RWPE1 (cell line): ENCODE data around the gene BMI1.

Experiments used
- CTCF ChIA-PET: fragments of 350-600 bp; sonication (Branson Sonifier 250); formaldehyde crosslinking; extraction: SDS; loops from one replicate; lab custom pipeline; 2021; lab: Yijun Ruan, JAX
- POLR2A ChIA-PET: fragments of 400-600 bp; formaldehyde crosslinking; extraction: SDS; loops from one replicate; lab custom pipeline; 2020; ENCODE audit warnings: antibody characterized with exemption; ENCODE audit not compliant: low non-redundant PET; lab: Yijun Ruan, JAX
- DNase-seq: peaks from one replicate; pipeline ENCODE4 v3.0.0; 2012; ENCODE audit warnings: low spot score
- H3K27ac ChIP-seq: fragments of 450-650 bp; 2 replicates; pipeline ENCODE4 v1.5.1; 2017
- CTCF ChIP-seq: fragments of 450-650 bp; conservative IDR thresholded peaks from 2 replicates; pipeline ENCODE4 v1.5.1; 2017; ENCODE audit warnings: low read depth, mild to moderate bottlenecking

Gene BMI1

GRCh38 chr10:22374489-22375126 lies 53.7 kb downstream of the BMI1 start:
- ChIA-PET CTCF (no interaction called here), POLR2A (no interaction called here)
- no peak for TF ChIP-seq CTCF
- no peak for DNase-seq
- H3K27ac ChIP-seq = no peak overlapping the region

- POLR2A ChIA-PET = no interaction called here
- no peak overlapping the region for H3K27ac ChIP-seq
- no peak for TF ChIP-seq CTCF
- CTCF ChIA-PET = no interaction called here
- DNase-seq = no peak
These were observed 58.2 kb downstream of the BMI1 start for GRCh38 chr10:22379059-22379458.
